Neural progenitor cell (in vitro differentiated cells): ENCODE measurements around the gene EZH2. TPM values are rescaled to one million over a fixed set of nuclear protein-coding genes. Genes with fewer than 3 reads are reported as not detected.

ENCODE experiments used
- DNase-seq: peaks from one replicate; pipeline ENCODE4 v3.0.0-alpha.2; 2016; ENCODE audit warnings: low spot score
- H2AFZ ChIP-seq: fragments of 200-600 bp; sonication (generic); replicated peaks from 2 replicates; pipeline ENCODE4 v1.6.1; 2016; ENCODE audit warnings: antibody characterized with exemption
- H3F3A ChIP-seq: fragments of 200-600 bp; sonication (generic); 2 replicates; pipeline ENCODE4 v1.6.1; 2016; ENCODE audit warnings: antibody characterized with exemption, low read depth
- H3K27ac ChIP-seq: fragments of 200-600 bp; sonication (generic); 2 replicates; pipeline ENCODE4 v1.5.1; 2016; ENCODE audit warnings: mild to moderate bottlenecking
- H3K27me3 ChIP-seq: fragments of 200-600 bp; sonication (generic); 2 replicates; pipeline ENCODE4 v1.6.1; 2016; ENCODE audit warnings: mild to moderate bottlenecking, moderate library complexity
- H3K36me3 ChIP-seq: fragments of 200-600 bp; sonication (generic); 2 replicates; pipeline ENCODE4 v1.5.1; 2016
- H3K4me1 ChIP-seq: fragments of 200-600 bp; sonication (generic); 2 replicates; pipeline ENCODE4 v1.6.1; 2016; ENCODE audit warnings: mixed run types
- H3K4me2 ChIP-seq: fragments of 200-600 bp; sonication (generic); 2 replicates; pipeline ENCODE4 v1.6.1; 2016
- H3K4me3 ChIP-seq: fragments of 200-600 bp; sonication (generic); 2 replicates; pipeline ENCODE4 v1.5.1; 2016
- H3K79me2 ChIP-seq: fragments of 200-600 bp; sonication (generic); 2 replicates; pipeline ENCODE4 v1.6.1; 2016; ENCODE audit warnings: low read depth
- H3K9ac ChIP-seq: fragments of 200-600 bp; sonication (generic); 2 replicates; pipeline ENCODE4 v1.6.1; 2016
- H3K9me3 ChIP-seq: fragments of 200-600 bp; sonication (generic); 2 replicates; pipeline ENCODE4 v1.5.1; 2016; ENCODE audit warnings: low read depth
- H4K20me1 ChIP-seq: fragments of 200-600 bp; sonication (generic); 2 replicates; pipeline ENCODE4 v1.6.1; 2016; ENCODE audit warnings: low read depth
- H3K27ac Mint-ChIP-seq: 3 replicates; pipeline ENCODE4 v1.8.0; 2021; ENCODE audit warnings: mixed read lengths
- H3K27me3 Mint-ChIP-seq: 2 replicates; pipeline ENCODE4 v1.8.0; 2022; ENCODE audit warnings: low read depth, mild to moderate bottlenecking, inconsistent platforms, moderate library complexity, mixed read lengths; ENCODE audit not compliant: insufficient read depth
- H3K36me3 Mint-ChIP-seq: 3 replicates; pipeline ENCODE4 v1.8.0; 2021; ENCODE audit warnings: mixed read lengths
- H3K4me1 Mint-ChIP-seq: 3 replicates; pipeline ENCODE4 v1.8.0; 2021; ENCODE audit warnings: mixed read lengths
- H3K4me3 Mint-ChIP-seq: 3 replicates; pipeline ENCODE4 v1.8.0; 2021; ENCODE audit warnings: mild to moderate bottlenecking, moderate library complexity, mixed read lengths
- H3K9me3 Mint-ChIP-seq: 3 replicates; pipeline ENCODE4 v1.8.0; 2020; ENCODE audit warnings: mixed read lengths
- CTCF ChIP-seq: fragments of 200-600 bp; sonication (generic); IDR thresholded peaks from 2 replicates; pipeline ENCODE4 v1.5.1; 2017; ENCODE audit warnings: antibody characterized with exemption, mild to moderate bottlenecking
- EZH2 ChIP-seq: fragments of 200-600 bp; sonication (generic); IDR thresholded peaks from 2 replicates; pipeline ENCODE4 v1.6.1; 2017; ENCODE audit warnings: antibody characterized with exemption, mild to moderate bottlenecking, moderate library complexity
- EZH2phosphoT487 ChIP-seq: fragments of 200-600 bp; sonication (generic); IDR thresholded peaks from 2 replicates; pipeline ENCODE4 v1.6.1; 2017; ENCODE audit warnings: antibody characterized with exemption
- total RNA-seq: library from RNA; depleted of rRNA; stranded (reverse); fragments of >200 nt; gene quantifications from 2 replicates; pipeline ENCODE4 v1.2.3, GENCODE V29; 2015; ENCODE audit warnings: low replicate concordance

Gene EZH2
- total RNA-seq, 1 donor from 2014 or later = 112 TPM

DNA sequence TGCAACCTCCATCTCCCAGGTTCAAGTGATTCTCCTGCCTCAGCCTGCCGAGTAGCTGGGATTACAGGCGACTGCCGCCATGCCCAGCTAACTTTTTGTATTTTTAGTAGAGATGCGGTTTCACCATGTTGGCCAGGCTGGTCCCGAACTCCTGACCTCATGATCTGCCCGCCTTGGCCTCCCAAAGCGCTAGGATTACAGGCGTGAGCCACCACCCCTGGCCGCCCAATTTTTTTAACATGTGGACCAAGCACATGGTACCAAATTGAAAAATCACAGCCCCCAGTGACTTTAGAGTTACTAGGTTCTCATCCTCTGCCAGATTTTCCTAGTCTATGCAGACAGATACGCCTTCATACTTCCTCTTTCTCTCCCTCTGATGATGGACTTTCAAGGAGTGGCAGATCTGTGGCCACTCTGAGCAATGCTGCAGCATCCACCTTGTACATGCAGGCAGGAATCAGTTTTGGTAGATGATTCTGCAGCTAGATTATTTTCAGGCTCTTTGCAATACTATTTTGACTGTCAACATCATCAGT lies 34.0 kb upstream of the EZH2 start:
- no peak for TF ChIP-seq EZH2
- H3K27me3 Mint-ChIP-seq = peaks cover 3% of the 10 kb centered on the region
- Histone ChIP-seq H3K36me3 (no peaks in the 10 kb centered on the region), H3K4me2 (no peak overlapping the region), H3K79me2 (no peaks in the 10 kb centered on the region), H3K27me3 (no peaks in the 10 kb centered on the region), H3K4me3 (no peak overlapping the region), H2AFZ (no peak overlapping the region), H4K20me1 (no peaks in the 10 kb centered on the region), H3K4me1 (no peaks in the 10 kb centered on the region), H3K9me3 (no peaks in the 10 kb centered on the region), H3K9ac (no peak overlapping the region), H3K27ac (no peak overlapping the region), H3F3A (no peaks in the 10 kb centered on the region)
- H3K9me3 Mint-ChIP-seq = no peaks in the 10 kb centered on the region
- no peak for DNase-seq
- peaks cover 24% of the 10 kb centered on the region for H3K4me1 Mint-ChIP-seq
- no peaks in the 10 kb centered on the region for H3K36me3 Mint-ChIP-seq
- no peak overlapping the region for H3K27ac Mint-ChIP-seq
- H3K4me3 Mint-ChIP-seq = peak overlapping the region; percentile 19

- Histone ChIP-seq H3K79me2 (no peaks in the 10 kb centered on the region), H3K9me3 (no peaks in the 10 kb centered on the region), H3K4me1 (no peaks in the 10 kb centered on the region), H3K36me3 (no peaks in the 10 kb centered on the region), H3K4me2 (no peak overlapping the region), H3K27me3 (no peaks in the 10 kb centered on the region), H3F3A (no peaks in the 10 kb centered on the region), H3K27ac (no peak overlapping the region), H3K9ac (no peak overlapping the region), H4K20me1 (no peaks in the 10 kb centered on the region), H3K4me3 (no peak overlapping the region), H2AFZ (no peak overlapping the region)
- TF ChIP-seq EZH2phosphoT487 = no peak
- no peak for TF ChIP-seq EZH2
- no peak for TF ChIP-seq CTCF
- no peak for DNase-seq
- Mint-ChIP-seq H3K9me3 (peaks cover 2% of the 10 kb centered on the region), H3K27me3 (peaks cover 9% of the 10 kb centered on the region), H3K4me3 (no peak overlapping the region), H3K36me3 (no peaks in the 10 kb centered on the region), H3K4me1 (peaks cover 24% of the 10 kb centered on the region), H3K27ac (no peak overlapping the region)
Observed at GRCh38 chr7:148916186-148916585, 32.1 kb upstream of the EZH2 start.

GRCh38 chr7:148915211-148915610 lies 31.1 kb upstream of the EZH2 start:
- TF ChIP-seq EZH2phosphoT487 (no peak), EZH2 (no peak), CTCF (no peak)
- no peaks in the 10 kb centered on the region for H3K36me3 ChIP-seq
- H3K9ac ChIP-seq = no peak overlapping the region
- Mint-ChIP-seq H3K9me3 (peaks cover 2% of the 10 kb centered on the region), H3K27ac (no peak overlapping the region), H3K4me1 (peaks cover 24% of the 10 kb centered on the region), H3K27me3 (peaks cover 9% of the 10 kb centered on the region), H3K4me3 (no peak overlapping the region), H3K36me3 (no peaks in the 10 kb centered on the region)
- H3K4me2 ChIP-seq = no peak overlapping the region
- H4K20me1 ChIP-seq = no peaks in the 10 kb centered on the region
- no peak overlapping the region for H3K4me3 ChIP-seq
- no peak overlapping the region for H2AFZ ChIP-seq
- no peaks in the 10 kb centered on the region for H3K79me2 ChIP-seq
- DNase-seq = no peak
- no peaks in the 10 kb centered on the region for H3F3A ChIP-seq
- H3K27me3 ChIP-seq = no peaks in the 10 kb centered on the region
- peaks cover 6% of the 10 kb centered on the region for H3K4me1 ChIP-seq
- H3K9me3 ChIP-seq = no peaks in the 10 kb centered on the region
- H3K27ac ChIP-seq = no peak overlapping the region

GRCh38 chr7:148914208-148914777 lies 30.2 kb upstream of the EZH2 start:
- no peak overlapping the region for H3K4me2 ChIP-seq
- no peaks in the 10 kb centered on the region for H4K20me1 ChIP-seq
- Mint-ChIP-seq H3K36me3 (no peaks in the 10 kb centered on the region), H3K4me1 (peaks cover 27% of the 10 kb centered on the region), H3K9me3 (peaks cover 2% of the 10 kb centered on the region), H3K4me3 (no peak overlapping the region), H3K27me3 (peaks cover 9% of the 10 kb centered on the region), H3K27ac (no peak overlapping the region)
- H3K36me3 ChIP-seq = no peaks in the 10 kb centered on the region
- H3K79me2 ChIP-seq = no peaks in the 10 kb centered on the region
- no peak overlapping the region for H3K4me3 ChIP-seq
- TF ChIP-seq EZH2phosphoT487 (no peak), EZH2 (no peak), CTCF (no peak)
- H3K9ac ChIP-seq = no peak overlapping the region
- H3K27ac ChIP-seq = no peak overlapping the region
- peaks cover 15% of the 10 kb centered on the region for H3K4me1 ChIP-seq
- no peaks in the 10 kb centered on the region for H3K9me3 ChIP-seq
- H3K27me3 ChIP-seq = no peaks in the 10 kb centered on the region
- no peak for DNase-seq
- H3F3A ChIP-seq = peaks cover 2% of the 10 kb centered on the region
- no peak overlapping the region for H2AFZ ChIP-seq
